Epithelial cell of proximal tubule (primary cell): Measurements from ENCODE around the gene RIT1. TPM values are rescaled to one million over a fixed set of nuclear protein-coding genes. Genes with fewer than 3 reads are reported as not detected.

ENCODE experiments used
- DNase-seq: peaks from one replicate; pipeline ENCODE4 v3.0.0-alpha.2; 2011; ENCODE audit warnings: low read depth
- H3K4me3 ChIP-seq: 2 replicates; pipeline ENCODE4 v1.5.1; 2011; ENCODE audit warnings: low read depth, mild to moderate bottlenecking, low read length
- CTCF ChIP-seq: conservative IDR thresholded peaks from 2 replicates; pipeline ENCODE4 v1.5.1; 2012; ENCODE audit warnings: low read depth, mild to moderate bottlenecking, low read length
- total RNA-seq: library from RNA; depleted of rRNA; stranded (reverse); fragments of >200 nt; gene quantifications from 2 replicates; pipeline ENCODE4 v1.2.3, GENCODE V29; 2015

RIT1 gene
- total RNA-seq, 1 donor from 2014 or later = 17.6 TPM

- H3K4me3 ChIP-seq = no peak overlapping the region
- DNase-seq = no peak
- TF ChIP-seq CTCF = no peak
Observed at GRCh38 chr1:155941845-155942531, 30.8 kb upstream of the RIT1 start.

GRCh38 chr1:155940993-155941844 lies 30.1 kb upstream of the RIT1 start, which contains the start of gene RXFP4:
Gene RXFP4, plus strand, starts transcription at chr1:155941638. Its CDS starts 72 bp downstream, at chr1:155941710.
- DNase-seq = no peak
- no peak for TF ChIP-seq CTCF
- H3K4me3 ChIP-seq = no peak within 1 kb of the TSS

- no peak overlapping the region for H3K4me3 ChIP-seq
- DNase-seq = no peak
- TF ChIP-seq CTCF = no peak
Observed at GRCh38 chr1:155940482-155940992, 29.4 kb upstream of the RIT1 start.

- H3K4me3 ChIP-seq = no peak overlapping the region
- peak; percentile 83 for TF ChIP-seq CTCF
- DNase-seq = no peak
Observed at GRCh38 chr1:155938220-155938627, 27.1 kb upstream of the RIT1 start.

GRCh38 chr1:155934936-155935590 lies 23.9 kb upstream of the RIT1 start:
- TF ChIP-seq CTCF = no peak
- DNase-seq = peak; percentile 78

GRCh38 chr1:155934097-155934935 lies 23.2 kb upstream of the RIT1 start, which contains the start of gene KHDC4:
Gene KHDC4, minus strand, starts transcription at chr1:155934413. Its CDS starts 40 bp downstream, at chr1:155934373.
- H3K4me3 ChIP-seq = peak within 1 kb of the TSS; percentile 85
- DNase-seq = peak; percentile 96
- TF ChIP-seq CTCF = no peak

More at GRCh38 chr1:155934936-155935590, 23.9 kb upstream of the RIT1 start:
- H3K4me3 ChIP-seq = peak overlapping the region; percentile 85
